Activated CD8-positive, alpha-beta T cell treated with anti-CD3 and anti-CD28 coated beads for 36 hours (primary cell): ENCODE data around the gene HMCN1. TPM values are rescaled to one million over a fixed set of nuclear protein-coding genes. Genes with fewer than 3 reads are reported as not detected.

Experiments
- ATAC-seq: fragments of 200-7000 bp; cut with Tn5 transposase; one replicate; pipeline ENCODE4 v1.10.0; 2021; ENCODE audit warnings: mild to moderate bottlenecking, moderate library complexity
- CTCF ChIA-PET: fragments of 350-600 bp; sonication (Branson Sonifier 250); formaldehyde crosslinking; loops from one replicate; lab custom pipeline; 2021; ENCODE audit warnings: antibody characterized with exemption; lab: Charles Lee
- POLR2A ChIA-PET: fragments of 350-600 bp; sonication (Branson Sonifier 250); formaldehyde crosslinking; loops from one replicate; lab custom pipeline; 2021; ENCODE audit warnings: antibody characterized with exemption; lab: Charles Lee
- DNase-seq: peaks from one replicate; pipeline ENCODE4 v3.0.0-alpha.2; 2020
- H3K27ac Mint-ChIP-seq: one replicate; pipeline ENCODE4 v1.8.0; 2021; ENCODE audit warnings: mild to moderate bottlenecking, mixed read lengths
- H3K27me3 Mint-ChIP-seq: one replicate; pipeline ENCODE4 v1.8.0; 2021; ENCODE audit warnings: mixed read lengths
- H3K36me3 Mint-ChIP-seq: one replicate; pipeline ENCODE4 v1.8.0; 2021; ENCODE audit warnings: low read depth, mixed read lengths
- H3K4me1 Mint-ChIP-seq: one replicate; pipeline ENCODE4 v1.8.0; 2021; ENCODE audit warnings: low read depth, mixed read lengths
- H3K4me3 Mint-ChIP-seq: one replicate; pipeline ENCODE4 v1.8.0; 2021; ENCODE audit warnings: mild to moderate bottlenecking, moderate library complexity, mixed read lengths
- H3K9me3 Mint-ChIP-seq: one replicate; pipeline ENCODE4 v1.8.0; 2021; ENCODE audit warnings: mixed read lengths
- intact Hi-C: fragments of 100-400 bp; cut with micrococcal nuclease; formaldehyde crosslinking; loops from one replicate; pipeline ENCODE4 v1.10.0; 2022
- total RNA-seq, 2 experiments: library from RNA; stranded (reverse); gene quantifications; one replicate each; pipeline ENCODE4 v1.2.3, GENCODE V29; 2021
- TF ChIP-seq, protein P1 (sequence below): fragments of 200-600 bp; IDR thresholded peaks from one replicate; pipeline ENCODE4 v1.8.0; 2022; ENCODE audit warnings: antibody characterized with exemption, mild to moderate bottlenecking

The HMCN1 gene
- total RNA-seq, 2 experiments from 2014 or later = not detected

DNA sequence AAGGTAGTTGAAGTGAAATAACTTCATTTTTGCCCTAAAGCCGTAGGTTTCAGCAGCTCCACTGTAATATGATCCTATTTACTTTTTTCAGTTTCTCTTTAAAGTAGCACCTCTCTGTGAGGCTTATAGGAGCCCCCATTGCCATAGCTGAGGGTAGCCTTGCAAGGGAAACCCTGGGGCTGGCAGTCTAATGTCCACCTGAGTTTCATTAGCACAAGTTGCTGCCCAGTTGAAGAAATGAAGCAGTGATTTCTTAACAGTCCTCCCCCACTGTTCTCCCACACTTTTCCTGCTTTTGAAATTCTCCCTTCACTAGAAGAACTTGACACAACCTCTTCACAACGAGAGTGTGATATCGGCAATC is 1.5 kb downstream of the HMCN1 start:
- ChIA-PET POLR2A (no interaction called here), CTCF (no interaction called here)
- TF ChIP-seq, protein P1, sequence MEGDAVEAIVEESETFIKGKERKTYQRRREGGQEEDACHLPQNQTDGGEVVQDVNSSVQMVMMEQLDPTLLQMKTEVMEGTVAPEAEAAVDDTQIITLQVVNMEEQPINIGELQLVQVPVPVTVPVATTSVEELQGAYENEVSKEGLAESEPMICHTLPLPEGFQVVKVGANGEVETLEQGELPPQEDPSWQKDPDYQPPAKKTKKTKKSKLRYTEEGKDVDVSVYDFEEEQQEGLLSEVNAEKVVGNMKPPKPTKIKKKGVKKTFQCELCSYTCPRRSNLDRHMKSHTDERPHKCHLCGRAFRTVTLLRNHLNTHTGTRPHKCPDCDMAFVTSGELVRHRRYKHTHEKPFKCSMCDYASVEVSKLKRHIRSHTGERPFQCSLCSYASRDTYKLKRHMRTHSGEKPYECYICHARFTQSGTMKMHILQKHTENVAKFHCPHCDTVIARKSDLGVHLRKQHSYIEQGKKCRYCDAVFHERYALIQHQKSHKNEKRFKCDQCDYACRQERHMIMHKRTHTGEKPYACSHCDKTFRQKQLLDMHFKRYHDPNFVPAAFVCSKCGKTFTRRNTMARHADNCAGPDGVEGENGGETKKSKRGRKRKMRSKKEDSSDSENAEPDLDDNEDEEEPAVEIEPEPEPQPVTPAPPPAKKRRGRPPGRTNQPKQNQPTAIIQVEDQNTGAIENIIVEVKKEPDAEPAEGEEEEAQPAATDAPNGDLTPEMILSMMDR = no peak
- peaks cover 15% of the 10 kb centered on the region for H3K4me1 Mint-ChIP-seq
- no peak overlapping the region for H3K4me3 Mint-ChIP-seq
- no peak overlapping the region for H3K27ac Mint-ChIP-seq
- peaks cover 19% of the 10 kb centered on the region for H3K9me3 Mint-ChIP-seq
- ATAC-seq (no peak), DNase-seq (no peak)
- H3K36me3 Mint-ChIP-seq = peaks cover 1% of the 10 kb centered on the region
- intact Hi-C loops = no loop called here
- H3K27me3 Mint-ChIP-seq = peaks cover 51% of the 10 kb centered on the region

GRCh38 chr1:185739967-185740366 is 5.8 kb downstream of the HMCN1 start:
- ATAC-seq (no peak), DNase-seq (no peak)
- ChIA-PET CTCF (no interaction called here), POLR2A (no interaction called here)
- no peak overlapping the region for H3K4me3 Mint-ChIP-seq
- intact Hi-C loops = no loop called here
- peaks cover 7% of the 10 kb centered on the region for H3K9me3 Mint-ChIP-seq
- TF ChIP-seq, protein P1 = no peak
- no peaks in the 10 kb centered on the region for H3K36me3 Mint-ChIP-seq
- H3K27ac Mint-ChIP-seq = no peak overlapping the region
- peaks cover 6% of the 10 kb centered on the region for H3K4me1 Mint-ChIP-seq
- H3K27me3 Mint-ChIP-seq = peaks cover 32% of the 10 kb centered on the region

GRCh38 chr1:185741551-185741950 is 7.4 kb downstream of the HMCN1 start:
- Mint-ChIP-seq H3K4me3 (no peak overlapping the region), H3K9me3 (peaks cover 7% of the 10 kb centered on the region), H3K27ac (no peak overlapping the region), H3K27me3 (peaks cover 24% of the 10 kb centered on the region), H3K4me1 (peaks cover 2% of the 10 kb centered on the region), H3K36me3 (no peaks in the 10 kb centered on the region)
- TF ChIP-seq, protein P1 = no peak
- intact Hi-C loops = no loop called here
- POLR2A ChIA-PET = no interaction called here
- DNase-seq = no peak
- CTCF ChIA-PET = no interaction called here
- ATAC-seq = no peak

GRCh38 chr1:185742403-185742802 is 8.2 kb downstream of the HMCN1 start:
- TF ChIP-seq, protein P1 = no peak
- ChIA-PET POLR2A (no interaction called here), CTCF (no interaction called here)
- H3K27me3 Mint-ChIP-seq = peaks cover 24% of the 10 kb centered on the region
- H3K9me3 Mint-ChIP-seq = peaks cover 7% of the 10 kb centered on the region
- DNase-seq (no peak), ATAC-seq (no peak)
- intact Hi-C loops = no loop called here
- H3K36me3 Mint-ChIP-seq = no peaks in the 10 kb centered on the region
- H3K4me3 Mint-ChIP-seq = no peak overlapping the region
- peaks cover 2% of the 10 kb centered on the region for H3K4me1 Mint-ChIP-seq
- no peak overlapping the region for H3K27ac Mint-ChIP-seq

- Mint-ChIP-seq H3K27ac (no peak overlapping the region), H3K4me3 (no peak overlapping the region), H3K27me3 (peaks cover 9% of the 10 kb centered on the region), H3K4me1 (no peaks in the 10 kb centered on the region), H3K36me3 (no peaks in the 10 kb centered on the region), H3K9me3 (peaks cover 4% of the 10 kb centered on the region)
- no peak for DNase-seq
- no peak for ATAC-seq
- CTCF ChIA-PET = no interaction called here
- POLR2A ChIA-PET = no interaction called here
- intact Hi-C loops = no loop called here
- TF ChIP-seq, protein P1 = no peak
Measured at GRCh38 chr1:185745165-185745564, 11.0 kb downstream of the HMCN1 start.
